ENCODE results near the gene ATP6V1E1. TPM values are rescaled to one million over a fixed set of nuclear protein-coding genes. Genes with fewer than 3 reads are reported as not detected.

ATP6V1E1 gene
- total and polyA plus RNA-seq, 9 of the 15 experiments (the other 6 are each of a cell fraction or from before 2014, with no cell fraction given), result 122 to 249 (median 179) TPM

- TF ChIP-seq, protein P1, sequence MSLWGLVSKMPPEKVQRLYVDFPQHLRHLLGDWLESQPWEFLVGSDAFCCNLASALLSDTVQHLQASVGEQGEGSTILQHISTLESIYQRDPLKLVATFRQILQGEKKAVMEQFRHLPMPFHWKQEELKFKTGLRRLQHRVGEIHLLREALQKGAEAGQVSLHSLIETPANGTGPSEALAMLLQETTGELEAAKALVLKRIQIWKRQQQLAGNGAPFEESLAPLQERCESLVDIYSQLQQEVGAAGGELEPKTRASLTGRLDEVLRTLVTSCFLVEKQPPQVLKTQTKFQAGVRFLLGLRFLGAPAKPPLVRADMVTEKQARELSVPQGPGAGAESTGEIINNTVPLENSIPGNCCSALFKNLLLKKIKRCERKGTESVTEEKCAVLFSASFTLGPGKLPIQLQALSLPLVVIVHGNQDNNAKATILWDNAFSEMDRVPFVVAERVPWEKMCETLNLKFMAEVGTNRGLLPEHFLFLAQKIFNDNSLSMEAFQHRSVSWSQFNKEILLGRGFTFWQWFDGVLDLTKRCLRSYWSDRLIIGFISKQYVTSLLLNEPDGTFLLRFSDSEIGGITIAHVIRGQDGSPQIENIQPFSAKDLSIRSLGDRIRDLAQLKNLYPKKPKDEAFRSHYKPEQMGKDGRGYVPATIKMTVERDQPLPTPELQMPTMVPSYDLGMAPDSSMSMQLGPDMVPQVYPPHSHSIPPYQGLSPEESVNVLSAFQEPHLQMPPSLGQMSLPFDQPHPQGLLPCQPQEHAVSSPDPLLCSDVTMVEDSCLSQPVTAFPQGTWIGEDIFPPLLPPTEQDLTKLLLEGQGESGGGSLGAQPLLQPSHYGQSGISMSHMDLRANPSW (CRISPR knock-in tag; IDR thresholded peaks at IDR 0.05), result peak; percentile 73; the same call in 1 of the 2 replicates
- TF ChIP-seq, protein P2, sequence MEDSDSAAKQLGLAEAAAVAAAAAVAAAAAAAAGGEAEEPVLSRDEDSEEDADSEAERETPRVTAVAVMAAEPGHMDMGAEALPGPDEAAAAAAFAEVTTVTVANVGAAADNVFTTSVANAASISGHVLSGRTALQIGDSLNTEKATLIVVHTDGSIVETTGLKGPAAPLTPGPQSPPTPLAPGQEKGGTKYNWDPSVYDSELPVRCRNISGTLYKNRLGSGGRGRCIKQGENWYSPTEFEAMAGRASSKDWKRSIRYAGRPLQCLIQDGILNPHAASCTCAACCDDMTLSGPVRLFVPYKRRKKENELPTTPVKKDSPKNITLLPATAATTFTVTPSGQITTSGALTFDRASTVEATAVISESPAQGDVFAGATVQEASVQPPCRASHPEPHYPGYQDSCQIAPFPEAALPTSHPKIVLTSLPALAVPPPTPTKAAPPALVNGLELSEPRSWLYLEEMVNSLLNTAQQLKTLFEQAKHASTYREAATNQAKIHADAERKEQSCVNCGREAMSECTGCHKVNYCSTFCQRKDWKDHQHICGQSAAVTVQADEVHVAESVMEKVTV (CRISPR knock-in tag; IDR thresholded peaks at IDR 0.05), result no peak
- peak; percentile 99 for TF ChIP-seq BRD4 (IDR thresholded peaks at IDR 0.05)
- no peak for TF ChIP-seq ZNF830 (CRISPR knock-in tag; IDR thresholded peaks at IDR 0.05)
- TF ChIP-seq ESRRA (IDR thresholded peaks at IDR 0.05; ENCODE audit: borderline replicate concordance, low read depth), result peak; percentile 86; the same call in 1 of the 2 replicates
- peak; percentile 93 for TF ChIP-seq CGGBP1 (CRISPR knock-in tag; IDR thresholded peaks at IDR 0.05)
- 0 out of 2 replicates have a peak, but pooled peaks have one; percentile 71 for TF ChIP-seq RFX7 (CRISPR knock-in tag; IDR thresholded peaks at IDR 0.05)
- peak; percentile 75 for TF ChIP-seq GATA2 (CRISPR knock-in tag; IDR thresholded peaks at IDR 0.05)
- TF ChIP-seq SAFB2 (IDR thresholded peaks at IDR 0.05; ENCODE audit: borderline replicate concordance, low read depth, low read length, severe bottlenecking), result no peak
- no peak for TF ChIP-seq SIRT6 (IDR thresholded peaks at IDR 0.05; ENCODE audit: low read depth, low read length)
- peak; percentile 58; the same call in 1 of the 2 replicates for TF ChIP-seq NR2F6 (CRISPR knock-in tag; IDR thresholded peaks at IDR 0.05)
- no peak for TF ChIP-seq NCOA6 (IDR thresholded peaks at IDR 0.05)
- 0 out of 2 replicates have a peak, but pooled peaks have one; percentile 41 for TF ChIP-seq ZNF253 (CRISPR knock-in tag; conservative IDR thresholded peaks at IDR 0.05)
- TF ChIP-seq SMARCB1 (IDR thresholded peaks at IDR 0.05; ENCODE audit: insufficient read length, low read depth), result no peak
- no peak for TF ChIP-seq MCM7 (IDR thresholded peaks at IDR 0.05)
- no peak; the same call in 1 of the 2 replicates for TF ChIP-seq XRCC5 (IDR thresholded peaks at IDR 0.05; ENCODE audit: low read depth, low read length)
- TF ChIP-seq ZNF511 (CRISPR knock-in tag; IDR thresholded peaks at IDR 0.05), result peak; percentile 91
- TF ChIP-seq ARID1B (IDR thresholded peaks at IDR 0.05), result peak; percentile 66
- TF ChIP-seq ZNF354B (CRISPR knock-in tag; IDR thresholded peaks at IDR 0.05), result no peak
- TF ChIP-seq, protein P3, sequence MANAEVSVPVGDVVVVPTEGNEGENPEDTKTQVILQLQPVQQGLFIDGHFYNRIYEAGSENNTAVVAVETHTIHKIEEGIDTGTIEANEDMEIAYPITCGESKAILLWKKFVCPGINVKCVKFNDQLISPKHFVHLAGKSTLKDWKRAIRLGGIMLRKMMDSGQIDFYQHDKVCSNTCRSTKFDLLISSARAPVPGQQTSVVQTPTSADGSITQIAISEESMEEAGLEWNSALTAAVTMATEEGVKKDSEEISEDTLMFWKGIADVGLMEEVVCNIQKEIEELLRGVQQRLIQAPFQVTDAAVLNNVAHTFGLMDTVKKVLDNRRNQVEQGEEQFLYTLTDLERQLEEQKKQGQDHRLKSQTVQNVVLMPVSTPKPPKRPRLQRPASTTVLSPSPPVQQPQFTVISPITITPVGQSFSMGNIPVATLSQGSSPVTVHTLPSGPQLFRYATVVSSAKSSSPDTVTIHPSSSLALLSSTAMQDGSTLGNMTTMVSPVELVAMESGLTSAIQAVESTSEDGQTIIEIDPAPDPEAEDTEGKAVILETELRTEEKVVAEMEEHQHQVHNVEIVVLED (CRISPR knock-in tag; IDR thresholded peaks at IDR 0.05), result peak; percentile 95
- TF ChIP-seq KLF1 (tag; IDR thresholded peaks at IDR 0.05), result peak; percentile 80; the same call in 1 of the 2 replicates
- TF ChIP-seq MEIS2 (IDR thresholded peaks at IDR 0.05; ENCODE audit: partially characterized antibody), result peak; percentile 56
- TF ChIP-seq BHLHE40 (IDR thresholded peaks at IDR 0.05; ENCODE audit: low read length), result no peak
These were observed 10.1 kb upstream of the ATP6V1E1 start, which contains the start of gene BCL2L13 (continued) for GRCh38 chr22:17638432-17639246.
